Neural progenitor cell (in vitro differentiated cells): Measurements from ENCODE around the gene GGCX. TPM values are rescaled to one million over a fixed set of nuclear protein-coding genes. Genes with fewer than 3 reads are reported as not detected.
A peak's percentile ranks its signal among the peaks of the same experiment; 100 is the strongest.

Experiments used
- DNase-seq: peaks from one replicate; pipeline ENCODE4 v3.0.0-alpha.2; 2016; ENCODE audit warnings: low spot score
- H2AFZ ChIP-seq: fragments of 200-600 bp; sonication (generic); replicated peaks from 2 replicates; pipeline ENCODE4 v1.6.1; 2016; ENCODE audit warnings: antibody characterized with exemption
- H3F3A ChIP-seq: fragments of 200-600 bp; sonication (generic); 2 replicates; pipeline ENCODE4 v1.6.1; 2016; ENCODE audit warnings: antibody characterized with exemption, low read depth
- H3K27ac ChIP-seq: fragments of 200-600 bp; sonication (generic); 2 replicates; pipeline ENCODE4 v1.5.1; 2016; ENCODE audit warnings: mild to moderate bottlenecking
- H3K27me3 ChIP-seq: fragments of 200-600 bp; sonication (generic); 2 replicates; pipeline ENCODE4 v1.6.1; 2016; ENCODE audit warnings: mild to moderate bottlenecking, moderate library complexity
- H3K36me3 ChIP-seq: fragments of 200-600 bp; sonication (generic); 2 replicates; pipeline ENCODE4 v1.5.1; 2016
- H3K4me1 ChIP-seq: fragments of 200-600 bp; sonication (generic); 2 replicates; pipeline ENCODE4 v1.6.1; 2016; ENCODE audit warnings: mixed run types
- H3K4me2 ChIP-seq: fragments of 200-600 bp; sonication (generic); 2 replicates; pipeline ENCODE4 v1.6.1; 2016
- H3K4me3 ChIP-seq: fragments of 200-600 bp; sonication (generic); 2 replicates; pipeline ENCODE4 v1.5.1; 2016
- H3K79me2 ChIP-seq: fragments of 200-600 bp; sonication (generic); 2 replicates; pipeline ENCODE4 v1.6.1; 2016; ENCODE audit warnings: low read depth
- H3K9ac ChIP-seq: fragments of 200-600 bp; sonication (generic); 2 replicates; pipeline ENCODE4 v1.6.1; 2016
- H3K9me3 ChIP-seq: fragments of 200-600 bp; sonication (generic); 2 replicates; pipeline ENCODE4 v1.5.1; 2016; ENCODE audit warnings: low read depth
- H4K20me1 ChIP-seq: fragments of 200-600 bp; sonication (generic); 2 replicates; pipeline ENCODE4 v1.6.1; 2016; ENCODE audit warnings: low read depth
- H3K27ac Mint-ChIP-seq: 3 replicates; pipeline ENCODE4 v1.8.0; 2021; ENCODE audit warnings: mixed read lengths
- H3K27me3 Mint-ChIP-seq: 2 replicates; pipeline ENCODE4 v1.8.0; 2022; ENCODE audit warnings: low read depth, mild to moderate bottlenecking, inconsistent platforms, moderate library complexity, mixed read lengths; ENCODE audit not compliant: insufficient read depth
- H3K36me3 Mint-ChIP-seq: 3 replicates; pipeline ENCODE4 v1.8.0; 2021; ENCODE audit warnings: mixed read lengths
- H3K4me1 Mint-ChIP-seq: 3 replicates; pipeline ENCODE4 v1.8.0; 2021; ENCODE audit warnings: mixed read lengths
- H3K4me3 Mint-ChIP-seq: 3 replicates; pipeline ENCODE4 v1.8.0; 2021; ENCODE audit warnings: mild to moderate bottlenecking, moderate library complexity, mixed read lengths
- H3K9me3 Mint-ChIP-seq: 3 replicates; pipeline ENCODE4 v1.8.0; 2020; ENCODE audit warnings: mixed read lengths
- CTCF ChIP-seq: fragments of 200-600 bp; sonication (generic); IDR thresholded peaks from 2 replicates; pipeline ENCODE4 v1.5.1; 2017; ENCODE audit warnings: antibody characterized with exemption, mild to moderate bottlenecking
- EZH2 ChIP-seq: fragments of 200-600 bp; sonication (generic); IDR thresholded peaks from 2 replicates; pipeline ENCODE4 v1.6.1; 2017; ENCODE audit warnings: antibody characterized with exemption, mild to moderate bottlenecking, moderate library complexity
- EZH2phosphoT487 ChIP-seq: fragments of 200-600 bp; sonication (generic); IDR thresholded peaks from 2 replicates; pipeline ENCODE4 v1.6.1; 2017; ENCODE audit warnings: antibody characterized with exemption
- total RNA-seq: library from RNA; depleted of rRNA; stranded (reverse); fragments of >200 nt; gene quantifications from 2 replicates; pipeline ENCODE4 v1.2.3, GENCODE V29; 2015; ENCODE audit warnings: low replicate concordance

Gene GGCX
- total RNA-seq, 1 donor from 2014 or later, result 29.7 TPM

GRCh38 chr2:85536479-85536878 lies 24.8 kb downstream of the GGCX start:
- no peak for DNase-seq
- no peak overlapping the region for H3K9ac ChIP-seq
- Mint-ChIP-seq H3K27me3 (peaks cover 4% of the 10 kb centered on the region), H3K4me3 (no peak overlapping the region), H3K9me3 (no peaks in the 10 kb centered on the region), H3K36me3 (peaks cover 13% of the 10 kb centered on the region), H3K27ac (no peak overlapping the region), H3K4me1 (peaks cover 35% of the 10 kb centered on the region)
- peaks cover 22% of the 10 kb centered on the region for H4K20me1 ChIP-seq
- peaks cover 10% of the 10 kb centered on the region for H3K36me3 ChIP-seq
- H3F3A ChIP-seq, result peaks cover 31% of the 10 kb centered on the region
- no peaks in the 10 kb centered on the region for H3K9me3 ChIP-seq
- H3K4me1 ChIP-seq, result peaks cover 28% of the 10 kb centered on the region
- H3K4me3 ChIP-seq, result no peak overlapping the region
- peaks cover 47% of the 10 kb centered on the region for H3K79me2 ChIP-seq
- H2AFZ ChIP-seq, result no peak overlapping the region
- H3K27ac ChIP-seq, result no peak overlapping the region
- H3K4me2 ChIP-seq, result peak overlapping the region; percentile 89
- no peaks in the 10 kb centered on the region for H3K27me3 ChIP-seq
- TF ChIP-seq EZH2phosphoT487, result no peak
- no peak for TF ChIP-seq CTCF
- no peak for TF ChIP-seq EZH2

GRCh38 chr2:85534881-85535280 lies 26.4 kb downstream of the GGCX start:
- peaks cover 2% of the 10 kb centered on the region for H3K36me3 Mint-ChIP-seq
- Histone ChIP-seq H2AFZ (no peak overlapping the region), H3K9ac (no peak overlapping the region), H3K4me2 (no peak overlapping the region), H3K36me3 (no peaks in the 10 kb centered on the region), H3K4me1 (peaks cover 17% of the 10 kb centered on the region), H3K9me3 (no peaks in the 10 kb centered on the region), H3K27ac (no peak overlapping the region), H3K79me2 (peaks cover 31% of the 10 kb centered on the region), H3K27me3 (no peaks in the 10 kb centered on the region), H3F3A (peaks cover 17% of the 10 kb centered on the region), H4K20me1 (peaks cover 6% of the 10 kb centered on the region), H3K4me3 (no peak overlapping the region)
- no peak overlapping the region for H3K4me3 Mint-ChIP-seq
- no peak for TF ChIP-seq EZH2
- TF ChIP-seq EZH2phosphoT487, result no peak
- no peak for TF ChIP-seq CTCF
- peaks cover 21% of the 10 kb centered on the region for H3K4me1 Mint-ChIP-seq
- peaks cover 4% of the 10 kb centered on the region for H3K27me3 Mint-ChIP-seq
- DNase-seq, result no peak
- peaks cover 4% of the 10 kb centered on the region for H3K9me3 Mint-ChIP-seq
- peak overlapping the region; percentile 18 for H3K27ac Mint-ChIP-seq

DNA sequence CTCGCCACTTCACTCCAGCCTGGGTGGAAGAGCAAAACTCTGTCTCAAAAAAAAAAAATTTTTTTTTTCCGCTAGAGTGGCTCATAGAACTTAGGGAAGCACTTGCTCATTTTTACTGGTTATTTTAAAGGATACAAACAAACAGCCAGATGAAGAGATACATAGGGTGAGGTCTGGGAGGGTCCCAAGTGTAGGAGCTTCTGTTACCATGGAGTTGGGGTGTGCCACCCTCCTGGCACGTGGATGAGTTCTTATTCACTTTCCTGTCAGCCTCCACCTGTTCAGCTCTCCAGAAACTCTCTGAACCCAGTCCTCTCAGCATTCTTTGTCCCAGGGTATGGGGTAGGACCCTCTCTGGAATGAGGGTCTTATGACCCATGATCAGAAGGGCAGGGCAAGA lies 27.2 kb downstream of the GGCX start:
- H3K4me3 ChIP-seq, result no peak overlapping the region
- H3K27me3 ChIP-seq, result no peaks in the 10 kb centered on the region
- peaks cover 17% of the 10 kb centered on the region for H3K4me1 ChIP-seq
- no peaks in the 10 kb centered on the region for H3K36me3 ChIP-seq
- H3K27me3 Mint-ChIP-seq, result peaks cover 3% of the 10 kb centered on the region
- peaks cover 15% of the 10 kb centered on the region for H3F3A ChIP-seq
- H3K27ac Mint-ChIP-seq, result no peak overlapping the region
- no peak for TF ChIP-seq EZH2phosphoT487
- no peak for TF ChIP-seq EZH2
- TF ChIP-seq CTCF, result no peak
- peaks cover 23% of the 10 kb centered on the region for H3K79me2 ChIP-seq
- H3K4me2 ChIP-seq, result no peak overlapping the region
- no peak overlapping the region for H2AFZ ChIP-seq
- peaks cover 21% of the 10 kb centered on the region for H3K4me1 Mint-ChIP-seq
- H3K9ac ChIP-seq, result no peak overlapping the region
- DNase-seq, result no peak
- H3K9me3 Mint-ChIP-seq, result peaks cover 5% of the 10 kb centered on the region
- H3K4me3 Mint-ChIP-seq, result no peak overlapping the region
- H4K20me1 ChIP-seq, result no peaks in the 10 kb centered on the region
- H3K27ac ChIP-seq, result no peak overlapping the region
- no peaks in the 10 kb centered on the region for H3K9me3 ChIP-seq
- H3K36me3 Mint-ChIP-seq, result peaks cover 2% of the 10 kb centered on the region
